ENCODE measurements around the gene DNM2.

Gene DNM2

DNA sequence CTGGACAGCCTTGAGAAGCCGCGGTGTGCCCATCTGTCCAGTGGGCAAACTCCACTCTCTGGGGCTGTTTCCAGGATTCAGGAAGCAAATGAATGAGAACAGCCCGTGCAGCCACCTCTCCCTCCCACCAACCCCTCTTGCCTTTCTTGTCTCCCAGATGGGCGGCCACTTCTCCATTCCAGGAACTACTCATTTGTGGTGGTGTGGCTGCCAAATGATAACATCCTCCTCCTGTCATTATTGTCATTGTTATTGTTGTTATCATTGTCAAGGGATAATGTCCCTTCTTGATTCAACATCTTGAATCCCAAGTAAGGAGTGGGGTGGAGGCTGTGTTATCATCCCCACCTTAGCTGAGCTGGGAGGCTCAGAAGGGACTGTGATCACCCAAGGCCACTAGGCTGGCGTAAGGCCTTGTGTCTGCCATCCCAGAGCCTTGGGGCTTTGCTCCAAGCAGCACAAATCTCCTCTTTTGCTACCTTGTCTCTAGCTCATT, 1.6 kb downstream of the DNM2 start:
- Histone ChIP-seq H3K4me3 (replicated peaks; ENCODE audit: insufficient read depth, low read length) (peak overlapping the region; percentile 93), H3K27ac (replicated peaks) (peak overlapping the region; percentile 70), H3K27me3 (ENCODE audit: insufficient read depth, poor library complexity, severe bottlenecking) (no peaks in the 10 kb centered on the region)
- DNase-seq (ENCODE audit: low read depth in 1 of 2, low spot score in 1 of 2), result peak in 1 of 2 experiments; percentile 74
- TF ChIP-seq SPI1 (IDR thresholded peaks at IDR 0.05; ENCODE audit: borderline replicate concordance, low read depth) (peak; percentile 83), GABPA (IDR thresholded peaks at IDR 0.05; ENCODE audit: low read depth) (no peak)

GRCh38 chr19:10720607-10721125, 2.8 kb downstream of the DNM2 start:
- no peak for DNase-seq (ENCODE audit: low read depth in 1 of 2, low spot score in 1 of 2)
- H3K27ac ChIP-seq (replicated peaks), result no peak overlapping the region
- H3K27me3 ChIP-seq (ENCODE audit: insufficient read depth, poor library complexity, severe bottlenecking), result no peaks in the 10 kb centered on the region
- TF ChIP-seq, protein P1, sequence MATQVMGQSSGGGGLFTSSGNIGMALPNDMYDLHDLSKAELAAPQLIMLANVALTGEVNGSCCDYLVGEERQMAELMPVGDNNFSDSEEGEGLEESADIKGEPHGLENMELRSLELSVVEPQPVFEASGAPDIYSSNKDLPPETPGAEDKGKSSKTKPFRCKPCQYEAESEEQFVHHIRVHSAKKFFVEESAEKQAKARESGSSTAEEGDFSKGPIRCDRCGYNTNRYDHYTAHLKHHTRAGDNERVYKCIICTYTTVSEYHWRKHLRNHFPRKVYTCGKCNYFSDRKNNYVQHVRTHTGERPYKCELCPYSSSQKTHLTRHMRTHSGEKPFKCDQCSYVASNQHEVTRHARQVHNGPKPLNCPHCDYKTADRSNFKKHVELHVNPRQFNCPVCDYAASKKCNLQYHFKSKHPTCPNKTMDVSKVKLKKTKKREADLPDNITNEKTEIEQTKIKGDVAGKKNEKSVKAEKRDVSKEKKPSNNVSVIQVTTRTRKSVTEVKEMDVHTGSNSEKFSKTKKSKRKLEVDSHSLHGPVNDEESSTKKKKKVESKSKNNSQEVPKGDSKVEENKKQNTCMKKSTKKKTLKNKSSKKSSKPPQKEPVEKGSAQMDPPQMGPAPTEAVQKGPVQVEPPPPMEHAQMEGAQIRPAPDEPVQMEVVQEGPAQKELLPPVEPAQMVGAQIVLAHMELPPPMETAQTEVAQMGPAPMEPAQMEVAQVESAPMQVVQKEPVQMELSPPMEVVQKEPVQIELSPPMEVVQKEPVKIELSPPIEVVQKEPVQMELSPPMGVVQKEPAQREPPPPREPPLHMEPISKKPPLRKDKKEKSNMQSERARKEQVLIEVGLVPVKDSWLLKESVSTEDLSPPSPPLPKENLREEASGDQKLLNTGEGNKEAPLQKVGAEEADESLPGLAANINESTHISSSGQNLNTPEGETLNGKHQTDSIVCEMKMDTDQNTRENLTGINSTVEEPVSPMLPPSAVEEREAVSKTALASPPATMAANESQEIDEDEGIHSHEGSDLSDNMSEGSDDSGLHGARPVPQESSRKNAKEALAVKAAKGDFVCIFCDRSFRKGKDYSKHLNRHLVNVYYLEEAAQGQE (IDR thresholded peaks at IDR 0.05; ENCODE audit: insufficient replicate concordance, low read depth), result no peak
- no peak for TF ChIP-seq SPI1 (IDR thresholded peaks at IDR 0.05; ENCODE audit: borderline replicate concordance, low read depth)
- TF ChIP-seq GABPA (IDR thresholded peaks at IDR 0.05; ENCODE audit: low read depth), result no peak
- TF ChIP-seq, protein P2, sequence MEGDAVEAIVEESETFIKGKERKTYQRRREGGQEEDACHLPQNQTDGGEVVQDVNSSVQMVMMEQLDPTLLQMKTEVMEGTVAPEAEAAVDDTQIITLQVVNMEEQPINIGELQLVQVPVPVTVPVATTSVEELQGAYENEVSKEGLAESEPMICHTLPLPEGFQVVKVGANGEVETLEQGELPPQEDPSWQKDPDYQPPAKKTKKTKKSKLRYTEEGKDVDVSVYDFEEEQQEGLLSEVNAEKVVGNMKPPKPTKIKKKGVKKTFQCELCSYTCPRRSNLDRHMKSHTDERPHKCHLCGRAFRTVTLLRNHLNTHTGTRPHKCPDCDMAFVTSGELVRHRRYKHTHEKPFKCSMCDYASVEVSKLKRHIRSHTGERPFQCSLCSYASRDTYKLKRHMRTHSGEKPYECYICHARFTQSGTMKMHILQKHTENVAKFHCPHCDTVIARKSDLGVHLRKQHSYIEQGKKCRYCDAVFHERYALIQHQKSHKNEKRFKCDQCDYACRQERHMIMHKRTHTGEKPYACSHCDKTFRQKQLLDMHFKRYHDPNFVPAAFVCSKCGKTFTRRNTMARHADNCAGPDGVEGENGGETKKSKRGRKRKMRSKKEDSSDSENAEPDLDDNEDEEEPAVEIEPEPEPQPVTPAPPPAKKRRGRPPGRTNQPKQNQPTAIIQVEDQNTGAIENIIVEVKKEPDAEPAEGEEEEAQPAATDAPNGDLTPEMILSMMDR (IDR thresholded peaks at IDR 0.05; ENCODE audit: insufficient read depth, low read length), result no peak
- no peak for TF ChIP-seq POLR2AphosphoS5 (IDR thresholded peaks at IDR 0.05; ENCODE audit: low read depth)
- no peak overlapping the region for H3K4me3 ChIP-seq (replicated peaks; ENCODE audit: insufficient read depth, low read length)

DNA sequence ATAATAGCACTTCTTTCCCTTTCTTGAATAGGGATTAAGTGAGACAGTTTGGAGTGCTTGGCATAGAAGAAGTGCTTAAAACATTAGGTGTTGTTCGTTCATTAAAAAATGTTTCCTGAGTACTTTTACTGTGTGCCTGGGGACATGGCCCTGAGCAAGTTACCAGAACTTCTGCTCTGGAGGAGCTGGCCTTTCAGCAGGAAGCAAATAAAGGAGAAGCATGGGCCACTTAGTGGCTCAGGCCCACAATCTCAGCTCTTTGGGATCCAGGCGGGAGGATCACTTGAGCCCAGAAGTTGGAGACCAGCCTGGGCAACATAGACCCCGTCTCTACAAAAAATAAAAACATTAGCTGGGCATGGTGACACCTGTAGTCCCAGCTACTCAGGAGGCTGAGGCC, 5.7 kb downstream of the DNM2 start:
- no peak for TF ChIP-seq POLR2AphosphoS5 (IDR thresholded peaks at IDR 0.05; ENCODE audit: low read depth)
- TF ChIP-seq, protein P1 (IDR thresholded peaks at IDR 0.05; ENCODE audit: insufficient replicate concordance, low read depth), result no peak
- TF ChIP-seq SPI1 (IDR thresholded peaks at IDR 0.05; ENCODE audit: borderline replicate concordance, low read depth), result no peak
- no peak for TF ChIP-seq GABPA (IDR thresholded peaks at IDR 0.05; ENCODE audit: low read depth)
- TF ChIP-seq, protein P2 (IDR thresholded peaks at IDR 0.05; ENCODE audit: insufficient read depth, low read length), result no peak
- DNase-seq (ENCODE audit: low read depth in 1 of 2, low spot score in 1 of 2), result no peak
- H3K27me3 ChIP-seq (ENCODE audit: insufficient read depth, poor library complexity, severe bottlenecking), result no peaks in the 10 kb centered on the region
- H3K4me3 ChIP-seq (replicated peaks; ENCODE audit: insufficient read depth, low read length), result no peak overlapping the region
- no peak overlapping the region for H3K27ac ChIP-seq (replicated peaks)

GRCh38 chr19:10724573-10725071, 6.7 kb downstream of the DNM2 start:
- DNase-seq (ENCODE audit: low read depth in 1 of 2, low spot score in 1 of 2), result no peak
- Histone ChIP-seq H3K27ac (replicated peaks) (no peak overlapping the region), H3K27me3 (ENCODE audit: insufficient read depth, poor library complexity, severe bottlenecking) (no peaks in the 10 kb centered on the region), H3K4me3 (replicated peaks; ENCODE audit: insufficient read depth, low read length) (no peak overlapping the region)
- no peak for TF ChIP-seq POLR2AphosphoS5 (IDR thresholded peaks at IDR 0.05; ENCODE audit: low read depth)
- TF ChIP-seq, protein P1 (IDR thresholded peaks at IDR 0.05; ENCODE audit: insufficient replicate concordance, low read depth), result no peak
- TF ChIP-seq GABPA (IDR thresholded peaks at IDR 0.05; ENCODE audit: low read depth), result no peak
- no peak for TF ChIP-seq SPI1 (IDR thresholded peaks at IDR 0.05; ENCODE audit: borderline replicate concordance, low read depth)
- TF ChIP-seq, protein P2 (IDR thresholded peaks at IDR 0.05; ENCODE audit: insufficient read depth, low read length), result no peak
